ENCODE measurements around the gene COL9A2.

The COL9A2 gene

GRCh38 chr1:40257688-40258444, 59.2 kb downstream of the COL9A2 start, which contains the start of gene ZMPSTE24:
Gene ZMPSTE24, plus strand, starts transcription at chr1:40258236. Its CDS starts 36 bp downstream, at chr1:40258272.
- DNase-seq (ENCODE audit: low read depth), result peak; percentile 95

DNA sequence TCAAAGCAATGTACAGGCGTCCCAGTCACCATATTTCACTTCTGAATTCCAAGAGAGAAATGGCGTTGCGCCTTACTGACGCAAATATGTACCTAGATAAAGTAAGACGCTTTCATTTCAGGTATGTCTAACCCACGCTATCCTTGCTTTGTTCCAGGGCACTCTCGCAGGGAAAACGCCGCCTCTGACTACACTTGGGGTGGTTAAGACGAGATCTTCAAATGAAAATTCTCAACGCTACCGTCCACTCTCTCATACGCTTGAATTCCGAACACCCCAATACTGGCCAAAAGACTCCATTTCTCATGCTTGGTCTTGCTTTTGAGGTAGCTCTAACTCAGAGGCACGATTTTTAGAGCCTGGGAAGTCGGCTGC, 59.8 kb downstream of the COL9A2 start:
- DNase-seq (ENCODE audit: low read depth), result no peak

GRCh38 chr1:40256401-40257084, 60.5 kb downstream of the COL9A2 start:
- DNase-seq (ENCODE audit: low read depth), result no peak

- DNase-seq (ENCODE audit: low read depth), result no peak
These were observed 61.9 kb downstream of the COL9A2 start for GRCh38 chr1:40255231-40255630.

GRCh38 chr1:40252601-40253000, 64.5 kb downstream of the COL9A2 start:
- no peak for DNase-seq (ENCODE audit: low read depth)

DNA sequence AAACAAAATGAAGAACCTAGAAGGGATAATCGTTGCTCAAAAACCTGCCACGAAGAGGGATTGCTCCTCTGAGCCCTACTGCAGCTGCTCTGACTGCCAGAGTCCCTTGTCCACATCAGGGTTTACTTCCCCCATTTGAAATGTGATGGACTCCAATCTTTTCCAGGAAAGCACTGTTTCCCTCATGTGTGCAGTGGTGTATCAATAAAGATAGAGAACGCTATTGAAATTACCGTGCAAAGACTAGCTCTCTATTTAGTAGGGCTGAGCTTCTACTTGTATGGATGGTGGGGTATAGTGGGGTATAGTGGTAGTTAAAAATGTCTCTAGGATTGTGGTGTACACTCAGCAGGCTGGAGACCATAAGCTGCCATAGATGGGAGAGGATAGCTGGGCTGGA, 65.6 kb downstream of the COL9A2 start:
- no peak for DNase-seq (ENCODE audit: low read depth)

Measured in activated T-cell treated with anti-CD3 and anti-CD28 coated beads for 24 hours (primary cell).